K562 (cell line): ENCODE measurements around the gene NME7. TPM values are rescaled to one million over a fixed set of nuclear protein-coding genes. Genes with fewer than 3 reads are reported as not detected.

Source experiments
- C11orf30 ChIP-seq: fragments of 450-650 bp; IDR thresholded peaks from 2 replicates; pipeline ENCODE4 v1.6.1; 2016; ENCODE audit warnings: low read depth, mild to moderate bottlenecking
- CHD2 ChIP-seq: IDR thresholded peaks from 2 replicates; pipeline ENCODE4 v1.6.1; 2011; ENCODE audit warnings: low read depth, low read length
- CSDE1 ChIP-seq, 2 experiments: fragments of 450-650 bp; IDR thresholded peaks; 2 replicates each; pipeline ENCODE4 v1.6.1; 2016; ENCODE audit warnings: mild to moderate bottlenecking in 1 of 2
- ETV1 ChIP-seq: fragments of 450-650 bp; conservative IDR thresholded peaks from 2 replicates; pipeline ENCODE4 v1.6.1; 2016; ENCODE audit warnings: missing genetic modification characterization, control low read depth, low read depth, missing compliant biosample characterization
- PHF8 ChIP-seq: fragments of 200-600 bp; sonication (generic); IDR thresholded peaks from 2 replicates; pipeline ENCODE4 v1.6.1; 2012; ENCODE audit warnings: mixed run types, mild to moderate bottlenecking, inconsistent platforms, low read length, moderate library complexity, borderline replicate concordance
- TAL1 ChIP-seq: fragments of 450-650 bp; IDR thresholded peaks from 2 replicates; pipeline ENCODE4 v1.6.1; 2016; ENCODE audit warnings: mild to moderate bottlenecking
- TCF7L2 ChIP-seq: fragments of 150-350 bp; IDR thresholded peaks from 2 replicates; pipeline ENCODE4 v1.6.1; 2016; ENCODE audit warnings: low read depth, mild to moderate bottlenecking, low read length, moderate library complexity
- ZNF584 ChIP-seq: fragments of 200-800 bp; sonication (Bioruptor generic); IDR thresholded peaks from 2 replicates; pipeline ENCODE4 v1.6.1; 2016; ENCODE audit warnings: low read depth, mild to moderate bottlenecking, missing genetic modification characterization, missing compliant biosample characterization
- polyA plus RNA-seq, 8 experiments: library from polyadenylated mRNA; depleted of rRNA in 4 of 8; stranded (reverse) in 5 of 8; unstranded in 3 of 8; fragments of >200 nt; fragmentation: Nextera tagmentation in 2 of 8; fragmentation: Illumina TruSeq in 1 of 8; extraction: Ambion mirVana in 2 of 8; extraction: Trizol in 1 of 8; gene quantifications; 2 replicates each; pipeline versions ENCODE4 v1.2.1 to v1.2.3, GENCODE V29; 2011 to 2014; ENCODE audit warnings: inconsistent platforms in 1 of 8, missing spikeins in 1 of 8
- total RNA-seq, 7 experiments: library from RNA; depleted of rRNA in 6 of 7; stranded (reverse); fragments of >200 nt in 6 of 7; fragmentation: Illumina TruSeq in 2 of 7; extraction: Trizol in 2 of 7; gene quantifications; 2 replicates each; pipeline versions ENCODE4 v1.2.1 to v1.2.3, GENCODE V29; 2011 to 2021; ENCODE audit warnings: low replicate concordance in 1 of 7
- TF ChIP-seq, protein P1 (sequence below): fragments of 150-350 bp; IDR thresholded peaks from 2 replicates; pipeline ENCODE4 v1.6.1; 2014; ENCODE audit warnings: low read depth, mild to moderate bottlenecking, low read length, borderline replicate concordance
- TF ChIP-seq, protein P2 (sequence below): fragments of 450-650 bp; IDR thresholded peaks from 2 replicates; pipeline ENCODE4 v1.6.1; 2016
- TF ChIP-seq, protein P3 (sequence below), 2 experiments: fragments of 450-650 bp; formaldehyde crosslinking in 1 of 2; IDR thresholded peaks; 2 replicates each; pipeline versions ENCODE4 v1.4.0 to v1.6.1; 2014 to 2020; ENCODE audit warnings: mild to moderate bottlenecking in 2 of 2, borderline replicate concordance in 1 of 2, low read depth in 1 of 2
- TF ChIP-seq, protein P4 (sequence below), 2 experiments: fragments of 450-650 bp in 1 of 2; sonication (generic) in 1 of 2; formaldehyde crosslinking in 1 of 2; IDR thresholded peaks in 1 of 2; conservative IDR thresholded peaks in 1 of 2; 2 replicates each; pipeline versions ENCODE4 v1.6.1 to v1.8.1; 2016 to 2023; ENCODE audit warnings: mild to moderate bottlenecking in 2 of 2, moderate library complexity in 2 of 2, inconsistent platforms in 1 of 2, missing genetic modification reagents in 1 of 2
- TF ChIP-seq, protein P5 (sequence below): sonication (generic); IDR thresholded peaks from 2 replicates; pipeline ENCODE4 v1.6.1; 2016

NME7 gene
- total and polyA plus RNA-seq, 9 of the 15 experiments (the other 6 are each of a cell fraction or from before 2014, with no cell fraction given) = 7.9 to 43.2 (median 23.9) TPM

DNA sequence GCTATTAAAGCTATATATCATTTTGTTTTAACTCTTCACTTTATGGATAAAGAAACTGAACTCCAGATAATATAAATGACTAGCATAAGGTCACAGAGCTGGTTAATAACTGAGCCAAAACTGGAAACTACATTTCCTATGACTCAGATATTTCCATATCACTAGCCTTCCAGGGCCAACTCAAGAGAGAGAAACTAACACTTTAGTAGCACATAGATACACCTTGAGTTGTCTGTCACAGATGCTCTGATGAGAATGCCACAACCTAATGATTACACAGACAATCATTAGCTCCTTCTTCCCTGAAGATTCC lies 40.7 kb downstream of the NME7 start (continued):
- TF ChIP-seq, protein P1, sequence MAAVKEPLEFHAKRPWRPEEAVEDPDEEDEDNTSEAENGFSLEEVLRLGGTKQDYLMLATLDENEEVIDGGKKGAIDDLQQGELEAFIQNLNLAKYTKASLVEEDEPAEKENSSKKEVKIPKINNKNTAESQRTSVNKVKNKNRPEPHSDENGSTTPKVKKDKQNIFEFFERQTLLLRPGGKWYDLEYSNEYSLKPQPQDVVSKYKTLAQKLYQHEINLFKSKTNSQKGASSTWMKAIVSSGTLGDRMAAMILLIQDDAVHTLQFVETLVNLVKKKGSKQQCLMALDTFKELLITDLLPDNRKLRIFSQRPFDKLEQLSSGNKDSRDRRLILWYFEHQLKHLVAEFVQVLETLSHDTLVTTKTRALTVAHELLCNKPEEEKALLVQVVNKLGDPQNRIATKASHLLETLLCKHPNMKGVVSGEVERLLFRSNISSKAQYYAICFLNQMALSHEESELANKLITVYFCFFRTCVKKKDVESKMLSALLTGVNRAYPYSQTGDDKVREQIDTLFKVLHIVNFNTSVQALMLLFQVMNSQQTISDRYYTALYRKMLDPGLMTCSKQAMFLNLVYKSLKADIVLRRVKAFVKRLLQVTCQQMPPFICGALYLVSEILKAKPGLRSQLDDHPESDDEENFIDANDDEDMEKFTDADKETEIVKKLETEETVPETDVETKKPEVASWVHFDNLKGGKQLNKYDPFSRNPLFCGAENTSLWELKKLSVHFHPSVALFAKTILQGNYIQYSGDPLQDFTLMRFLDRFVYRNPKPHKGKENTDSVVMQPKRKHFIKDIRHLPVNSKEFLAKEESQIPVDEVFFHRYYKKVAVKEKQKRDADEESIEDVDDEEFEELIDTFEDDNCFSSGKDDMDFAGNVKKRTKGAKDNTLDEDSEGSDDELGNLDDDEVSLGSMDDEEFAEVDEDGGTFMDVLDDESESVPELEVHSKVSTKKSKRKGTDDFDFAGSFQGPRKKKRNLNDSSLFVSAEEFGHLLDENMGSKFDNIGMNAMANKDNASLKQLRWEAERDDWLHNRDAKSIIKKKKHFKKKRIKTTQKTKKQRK = no peak
- TF ChIP-seq TAL1 = peak; percentile 21; the same call in 1 of the 2 replicates
- no peak for TF ChIP-seq PHF8
- TF ChIP-seq, protein P2, sequence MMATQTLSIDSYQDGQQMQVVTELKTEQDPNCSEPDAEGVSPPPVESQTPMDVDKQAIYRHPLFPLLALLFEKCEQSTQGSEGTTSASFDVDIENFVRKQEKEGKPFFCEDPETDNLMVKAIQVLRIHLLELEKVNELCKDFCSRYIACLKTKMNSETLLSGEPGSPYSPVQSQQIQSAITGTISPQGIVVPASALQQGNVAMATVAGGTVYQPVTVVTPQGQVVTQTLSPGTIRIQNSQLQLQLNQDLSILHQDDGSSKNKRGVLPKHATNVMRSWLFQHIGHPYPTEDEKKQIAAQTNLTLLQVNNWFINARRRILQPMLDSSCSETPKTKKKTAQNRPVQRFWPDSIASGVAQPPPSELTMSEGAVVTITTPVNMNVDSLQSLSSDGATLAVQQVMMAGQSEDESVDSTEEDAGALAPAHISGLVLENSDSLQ = peak; percentile 61
- TF ChIP-seq, protein P3, sequence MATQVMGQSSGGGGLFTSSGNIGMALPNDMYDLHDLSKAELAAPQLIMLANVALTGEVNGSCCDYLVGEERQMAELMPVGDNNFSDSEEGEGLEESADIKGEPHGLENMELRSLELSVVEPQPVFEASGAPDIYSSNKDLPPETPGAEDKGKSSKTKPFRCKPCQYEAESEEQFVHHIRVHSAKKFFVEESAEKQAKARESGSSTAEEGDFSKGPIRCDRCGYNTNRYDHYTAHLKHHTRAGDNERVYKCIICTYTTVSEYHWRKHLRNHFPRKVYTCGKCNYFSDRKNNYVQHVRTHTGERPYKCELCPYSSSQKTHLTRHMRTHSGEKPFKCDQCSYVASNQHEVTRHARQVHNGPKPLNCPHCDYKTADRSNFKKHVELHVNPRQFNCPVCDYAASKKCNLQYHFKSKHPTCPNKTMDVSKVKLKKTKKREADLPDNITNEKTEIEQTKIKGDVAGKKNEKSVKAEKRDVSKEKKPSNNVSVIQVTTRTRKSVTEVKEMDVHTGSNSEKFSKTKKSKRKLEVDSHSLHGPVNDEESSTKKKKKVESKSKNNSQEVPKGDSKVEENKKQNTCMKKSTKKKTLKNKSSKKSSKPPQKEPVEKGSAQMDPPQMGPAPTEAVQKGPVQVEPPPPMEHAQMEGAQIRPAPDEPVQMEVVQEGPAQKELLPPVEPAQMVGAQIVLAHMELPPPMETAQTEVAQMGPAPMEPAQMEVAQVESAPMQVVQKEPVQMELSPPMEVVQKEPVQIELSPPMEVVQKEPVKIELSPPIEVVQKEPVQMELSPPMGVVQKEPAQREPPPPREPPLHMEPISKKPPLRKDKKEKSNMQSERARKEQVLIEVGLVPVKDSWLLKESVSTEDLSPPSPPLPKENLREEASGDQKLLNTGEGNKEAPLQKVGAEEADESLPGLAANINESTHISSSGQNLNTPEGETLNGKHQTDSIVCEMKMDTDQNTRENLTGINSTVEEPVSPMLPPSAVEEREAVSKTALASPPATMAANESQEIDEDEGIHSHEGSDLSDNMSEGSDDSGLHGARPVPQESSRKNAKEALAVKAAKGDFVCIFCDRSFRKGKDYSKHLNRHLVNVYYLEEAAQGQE (IDR thresholded peaks at IDR 0.05; ENCODE audit: borderline replicate concordance) = no peak
- TF ChIP-seq, protein P3 (CRISPR knock-in tag; IDR thresholded peaks at IDR 0.05; ENCODE audit: low read depth) = no peak
- no peak for TF ChIP-seq ETV1
- TF ChIP-seq CHD2 = no peak
- 0 out of 2 replicates have a peak, but pooled peaks have one; percentile 23 for TF ChIP-seq ZNF584 (CRISPR knock-in tag)
- TF ChIP-seq CSDE1 (IDR thresholded peaks at IDR 0.05) = no peak
- TF ChIP-seq C11orf30 = 0 out of 2 replicates have a peak, but pooled peaks have one; percentile 13
- TF ChIP-seq, protein P4, sequence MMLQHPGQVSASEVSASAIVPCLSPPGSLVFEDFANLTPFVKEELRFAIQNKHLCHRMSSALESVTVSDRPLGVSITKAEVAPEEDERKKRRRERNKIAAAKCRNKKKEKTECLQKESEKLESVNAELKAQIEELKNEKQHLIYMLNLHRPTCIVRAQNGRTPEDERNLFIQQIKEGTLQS (IDR thresholded peaks at IDR 0.05) = peak; percentile 55
- TF ChIP-seq, protein P4 (CRISPR knock-in tag; conservative IDR thresholded peaks at IDR 0.05) = no peak
- TF ChIP-seq, protein P5, sequence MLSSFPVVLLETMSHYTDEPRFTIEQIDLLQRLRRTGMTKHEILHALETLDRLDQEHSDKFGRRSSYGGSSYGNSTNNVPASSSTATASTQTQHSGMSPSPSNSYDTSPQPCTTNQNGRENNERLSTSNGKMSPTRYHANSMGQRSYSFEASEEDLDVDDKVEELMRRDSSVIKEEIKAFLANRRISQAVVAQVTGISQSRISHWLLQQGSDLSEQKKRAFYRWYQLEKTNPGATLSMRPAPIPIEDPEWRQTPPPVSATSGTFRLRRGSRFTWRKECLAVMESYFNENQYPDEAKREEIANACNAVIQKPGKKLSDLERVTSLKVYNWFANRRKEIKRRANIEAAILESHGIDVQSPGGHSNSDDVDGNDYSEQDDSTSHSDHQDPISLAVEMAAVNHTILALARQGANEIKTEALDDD = peak; percentile 94
- no peak for TF ChIP-seq TCF7L2
